A673 (cell line): Measurements from ENCODE around the gene PKP3. TPM values are rescaled to one million over a fixed set of nuclear protein-coding genes. Genes with fewer than 3 reads are reported as not detected.

ENCODE experiments used
- BruUV-seq: library from RNA; stranded (reverse); fragments of 400-500 nt; replicated peaks from 2 replicates; lab custom pipeline; 2021; lab: Mats Ljungman, UMichigan
- CTCF ChIA-PET: fragments of 300-600 bp; sonication (Branson Sonifier 250); formaldehyde crosslinking; loops from one replicate; lab custom pipeline; 2022; ENCODE audit warnings: antibody characterized with exemption; lab: Charles Lee
- POLR2A ChIA-PET: fragments of 300-600 bp; sonication (Branson Sonifier 250); formaldehyde crosslinking; loops from one replicate; lab custom pipeline; 2022; ENCODE audit warnings: antibody characterized with exemption; ENCODE audit not compliant: low non-redundant PET; lab: Charles Lee
- DNase-seq: peaks from one replicate; pipeline ENCODE4 v3.0.0-alpha.2; 2015; ENCODE audit warnings: low spot score
- H3K27ac ChIP-seq: fragments of 200-600 bp; sonication (generic); 2 replicates; pipeline ENCODE4 v1.5.1; 2016; ENCODE audit warnings: mixed run types, low read depth, mild to moderate bottlenecking, mixed read lengths, antibody characterized with exemption, low read length; ENCODE audit not compliant: poor library complexity, severe bottlenecking
- H3K27me3 ChIP-seq: fragments of 200-600 bp; sonication (generic); replicated peaks from 2 replicates; pipeline ENCODE4 v1.6.1; 2017; ENCODE audit warnings: mixed run types, low read depth, mild to moderate bottlenecking, mixed read lengths, antibody characterized with exemption, low read length; ENCODE audit not compliant: insufficient read depth, poor library complexity
- H3K36me3 ChIP-seq: fragments of 200-600 bp; sonication (generic); 2 replicates; pipeline ENCODE4 v1.6.1; 2016; ENCODE audit warnings: mixed run types, mild to moderate bottlenecking, mixed read lengths, antibody characterized with exemption, low read length; ENCODE audit not compliant: insufficient read depth, poor library complexity, severe bottlenecking
- H3K4me1 ChIP-seq: fragments of 200-600 bp; sonication (generic); 2 replicates; pipeline ENCODE4 v1.6.1; 2017; ENCODE audit warnings: mixed run types, mild to moderate bottlenecking, mixed read lengths, antibody characterized with exemption, low read length; ENCODE audit not compliant: insufficient read depth, poor library complexity, severe bottlenecking
- H3K4me3 ChIP-seq: fragments of 200-600 bp; sonication (generic); 2 replicates; pipeline ENCODE4 v1.5.1; 2016; ENCODE audit warnings: low read depth, mixed run types, mild to moderate bottlenecking, mixed read lengths, low read length; ENCODE audit not compliant: poor library complexity, severe bottlenecking
- H3K9me3 ChIP-seq: fragments of 200-600 bp; sonication (generic); 2 replicates; pipeline ENCODE4 v1.6.1; 2016; ENCODE audit warnings: mixed run types, low read depth, mild to moderate bottlenecking, mixed read lengths, antibody characterized with exemption, low read length; ENCODE audit not compliant: poor library complexity, severe bottlenecking
- CTCF ChIP-seq: fragments of 300-800, 200-600 bp; sonication (generic); conservative IDR thresholded peaks from 2 replicates; pipeline ENCODE4 v1.5.1; 2017; ENCODE audit warnings: low read depth, mild to moderate bottlenecking, antibody characterized with exemption, low read length, moderate library complexity, mixed read lengths
- EZH2 ChIP-seq: fragments of 200-600 bp; sonication (generic); IDR thresholded peaks from 2 replicates; pipeline ENCODE4 v1.6.1; 2017; ENCODE audit warnings: borderline replicate concordance, low read depth, mild to moderate bottlenecking, mixed read lengths, antibody characterized with exemption, low read length; ENCODE audit not compliant: poor library complexity, severe bottlenecking
- intact Hi-C: fragments of 100-400 bp; cut with micrococcal nuclease; formaldehyde crosslinking; loops from one replicate; pipeline ENCODE4 v1.10.0; 2022; ENCODE audit not compliant: unreplicated experiment
- total RNA-seq: library from RNA; stranded (reverse); gene quantifications from 2 replicates; pipeline ENCODE4 v1.2.3, GENCODE V29; 2021

Gene PKP3
- total RNA-seq, 1 experiment from 2014 or later, result not detected

GRCh38 chr11:437228-437870 is 43.3 kb downstream of the PKP3 start:
- no peak for TF ChIP-seq CTCF
- TF ChIP-seq EZH2, result no peak
- Histone ChIP-seq H3K27me3 (no peaks in the 10 kb centered on the region), H3K4me1 (no peaks in the 10 kb centered on the region), H3K36me3 (no peaks in the 10 kb centered on the region), H3K27ac (no peak overlapping the region), H3K4me3 (no peak overlapping the region), H3K9me3 (no peaks in the 10 kb centered on the region)
- no TSS peak for BruUV-seq
- CTCF ChIA-PET, result no interaction called here
- POLR2A ChIA-PET, result no interaction called here
- no peak for DNase-seq
- intact Hi-C loops, result no loop called here

- H3K27ac ChIP-seq, result no peak overlapping the region
- H3K4me3 ChIP-seq, result no peak overlapping the region
- POLR2A ChIA-PET, result no interaction called here
- BruUV-seq, result no TSS peak
- no peaks in the 10 kb centered on the region for H3K9me3 ChIP-seq
- intact Hi-C loops, result no loop called here
- H3K4me1 ChIP-seq, result no peaks in the 10 kb centered on the region
- CTCF ChIA-PET, result no interaction called here
- no peaks in the 10 kb centered on the region for H3K27me3 ChIP-seq
- no peak for TF ChIP-seq EZH2
- TF ChIP-seq CTCF, result no peak
- H3K36me3 ChIP-seq, result no peaks in the 10 kb centered on the region
- no peak for DNase-seq
These were observed 44.3 kb downstream of the PKP3 start for GRCh38 chr11:438101-438844.

- TF ChIP-seq EZH2 (no peak), CTCF (no peak)
- DNase-seq, result no peak
- Histone ChIP-seq H3K27ac (no peak overlapping the region), H3K27me3 (no peaks in the 10 kb centered on the region), H3K4me1 (peaks cover 2% of the 10 kb centered on the region), H3K36me3 (no peaks in the 10 kb centered on the region), H3K4me3 (no peak overlapping the region), H3K9me3 (no peaks in the 10 kb centered on the region)
- ChIA-PET CTCF (interaction anchor here (0.5 kb wide), 1 partner anchor 76 kb away, joined by 6 read pairs; no protein-coding TSS in a partner anchor), POLR2A (no interaction called here)
- no TSS peak for BruUV-seq
- intact Hi-C loops, result loop anchor here (10.0 kb wide), 1 partner anchor 235 kb away; the partner anchor contains the start of genes BET1L and RIC8A
These were observed 45.5 kb downstream of the PKP3 start for GRCh38 chr11:439315-440064.
